Endothelial cell of umbilical vein (primary cell): ENCODE results near the gene SYDE1. TPM values are rescaled to one million over a fixed set of nuclear protein-coding genes. Genes with fewer than 3 reads are reported as not detected.
"Not testable (repeated sequence)": the region's sequence is repeated elsewhere in the genome, so short reads cannot be mapped to it uniquely, and the experiment has no call there.

ENCODE experiments used
- BruUV-seq: library from RNA; stranded (reverse); fragments of 400-500 nt; replicated peaks from 2 replicates; lab custom pipeline; 2021; lab: Mats Ljungman, UMichigan
- CTCF ChIA-PET: fragments of 300-600, 350-600 bp; sonication (Branson Sonifier 250); formaldehyde crosslinking; loops from one replicate; lab custom pipeline; 2021; ENCODE audit warnings: antibody characterized with exemption, inconsistent platforms; lab: Charles Lee
- POLR2A ChIA-PET: fragments of 300-600, 350-600 bp; sonication (Branson Sonifier 250); formaldehyde crosslinking; loops from one replicate; lab custom pipeline; 2021; ENCODE audit warnings: antibody characterized with exemption, inconsistent platforms; lab: Charles Lee
- DNase-seq: peaks from one replicate; pipeline ENCODE4 v3.0.0-alpha.2; 2011; ENCODE audit warnings: low read depth, low spot score
- FAIRE-seq: peaks from 2 replicates; lab custom pipeline; 2011; peaks lifted over from hg19 to GRCh38; lab: Jason Lieb, UNC
- H2AFZ ChIP-seq: 2 replicates; pipeline ENCODE4 v1.6.0; 2012; ENCODE audit warnings: low read depth, low read length, control low read depth, inconsistent platforms
- H3K27ac ChIP-seq: 2 replicates; pipeline ENCODE4 v1.5.1; 2011; ENCODE audit warnings: low read depth, mild to moderate bottlenecking, control low read depth, low read length, moderate library complexity; ENCODE audit not compliant: insufficient read depth
- H3K27me3 ChIP-seq, 2 experiments: 2 replicates each; pipeline versions ENCODE4 v1.6.0 to v1.6.1; 2011; ENCODE audit warnings: low read length in 2 of 2, mixed read lengths in 1 of 2; ENCODE audit not compliant: control insufficient read depth in 2 of 2, insufficient read depth in 2 of 2
- H3K36me3 ChIP-seq, 2 experiments: 2 replicates in 1 of 2; 3 replicates in 1 of 2; pipeline ENCODE4 v1.5.1; 2011; ENCODE audit warnings: low read length in 2 of 2, mild to moderate bottlenecking in 1 of 2, moderate library complexity in 1 of 2; ENCODE audit not compliant: control insufficient read depth in 2 of 2, insufficient read depth in 2 of 2; ENCODE audit errors: extremely low read depth in 1 of 2
- H3K4me1 ChIP-seq: 3 replicates; pipeline ENCODE4 v1.5.1; 2011; ENCODE audit warnings: mild to moderate bottlenecking, low read length; ENCODE audit not compliant: control insufficient read depth, insufficient read depth; ENCODE audit errors: extremely low read depth
- H3K4me2 ChIP-seq: 2 replicates; pipeline ENCODE4 v1.6.1; 2011; ENCODE audit warnings: low read length, control low read depth, mixed read lengths; ENCODE audit not compliant: insufficient read depth
- H3K4me3 ChIP-seq, 3 experiments: fragments of 200-600 bp in 1 of 3; sonication (generic), shearing (Covaris generic) in 1 of 3; replicated peaks in 1 of 3; 2 replicates each; pipeline ENCODE4 v1.5.1; 2011 to 2016; ENCODE audit warnings: control low read depth in 3 of 3, low read length in 3 of 3, mild to moderate bottlenecking in 2 of 3, inconsistent platforms in 1 of 3, low read depth in 1 of 3, moderate library complexity in 1 of 3; ENCODE audit not compliant: insufficient read depth in 1 of 3
- H3K79me2 ChIP-seq: 2 replicates; pipeline ENCODE4 v1.6.0; 2012; ENCODE audit warnings: low read length, inconsistent platforms; ENCODE audit not compliant: control insufficient read depth, insufficient read depth
- H3K9ac ChIP-seq: replicated peaks from 2 replicates; pipeline ENCODE3; 2011; ENCODE audit warnings: low read length, control low read depth; ENCODE audit not compliant: insufficient read depth; ENCODE audit errors: extremely low read depth
- H3K9me1 ChIP-seq: replicated peaks from 3 replicates; pipeline ENCODE4 v1.6.0; 2011; ENCODE audit warnings: mild to moderate bottlenecking, low read length; ENCODE audit not compliant: control insufficient read depth, insufficient read depth; ENCODE audit errors: extremely low read depth
- H3K9me3 ChIP-seq: replicated peaks from 2 replicates; pipeline ENCODE4 v1.5.1; 2012; ENCODE audit warnings: low read length, inconsistent platforms; ENCODE audit not compliant: control insufficient read depth, insufficient read depth
- H4K20me1 ChIP-seq: replicated peaks from 2 replicates; pipeline ENCODE3; 2011; ENCODE audit warnings: mild to moderate bottlenecking, low read length; ENCODE audit not compliant: control insufficient read depth, insufficient read depth; ENCODE audit errors: extremely low read depth
- EZH2 ChIP-seq: IDR thresholded peaks from 2 replicates; pipeline ENCODE4 v1.6.1; 2012; ENCODE audit warnings: borderline replicate concordance, low read depth, mild to moderate bottlenecking, moderate library complexity, low read length, inconsistent platforms; ENCODE audit not compliant: severe bottlenecking
- FOS ChIP-seq: IDR thresholded peaks from 2 replicates; pipeline ENCODE4 v1.6.1; 2011; ENCODE audit warnings: mild to moderate bottlenecking, low read length, moderate library complexity, borderline replicate concordance; ENCODE audit not compliant: insufficient read depth
- GATA2 ChIP-seq: IDR thresholded peaks from 2 replicates; pipeline ENCODE4 v1.7.0; 2011; ENCODE audit warnings: low read depth, mild to moderate bottlenecking, moderate library complexity, mixed read lengths, low read length; ENCODE audit not compliant: insufficient read length, insufficient read depth
- JUN ChIP-seq: IDR thresholded peaks from 2 replicates; pipeline ENCODE4 v1.6.1; 2011; ENCODE audit warnings: borderline replicate concordance, low read depth; ENCODE audit not compliant: insufficient read length, insufficient read depth
- MYC ChIP-seq: IDR thresholded peaks from one replicate; pipeline ENCODE4 v1.6.1; 2011; ENCODE audit warnings: mild to moderate bottlenecking, low read depth, low read length
- POLR2A ChIP-seq: IDR thresholded peaks from 2 replicates; pipeline ENCODE4 v1.6.1; 2012; ENCODE audit warnings: low read depth, mild to moderate bottlenecking, control low read depth, low read length
- POLR2AphosphoS5 ChIP-seq: IDR thresholded peaks from 2 replicates; pipeline ENCODE4 v1.6.1; 2012; ENCODE audit warnings: low read depth, mild to moderate bottlenecking, control low read depth, low read length, moderate library complexity; ENCODE audit not compliant: insufficient read depth
- dilution Hi-C: fragments of 300-500 bp; cut with MboI; formaldehyde crosslinking; loops from one replicate; pipeline ENCODE4 v1.15.0; 2019; ENCODE audit warnings: low sequenced_read_pairs; ENCODE audit not compliant: extremely low pct_ligation_motif_present
- intact Hi-C: fragments of 100-400 bp; cut with micrococcal nuclease; formaldehyde crosslinking; loops from one replicate; pipeline ENCODE4 v1.10.0; 2022
- polyA plus RNA-seq, 4 experiments: library from polyadenylated mRNA; depleted of rRNA in 3 of 4; stranded (reverse) in 3 of 4; unstranded in 1 of 4; fragments of >200 nt; gene quantifications; 2 replicates each; pipeline versions ENCODE4 v1.2.1 to v1.2.3, GENCODE V29; 2011 to 2012; ENCODE audit warnings: missing spikeins in 1 of 4
- total RNA-seq: library from RNA; stranded (reverse); gene quantifications from 2 replicates; pipeline ENCODE4 v1.2.3, GENCODE V29; 2021
- TF ChIP-seq, protein P1 (sequence below), 2 donors: IDR thresholded peaks; 1 replicate in 1 of 2; 2 replicates in 1 of 2; pipeline ENCODE4 v1.5.1; 2011; ENCODE audit warnings: low read length in 2 of 2, mild to moderate bottlenecking in 2 of 2, moderate library complexity in 2 of 2, control low read depth in 1 of 2, inconsistent platforms in 1 of 2, low read depth in 1 of 2; ENCODE audit not compliant: insufficient read depth in 1 of 2; ENCODE audit errors: extremely low read depth in 1 of 2
- TF ChIP-seq, protein P2 (sequence below): IDR thresholded peaks from 2 replicates; pipeline ENCODE4 v1.6.1; 2011; ENCODE audit not compliant: insufficient read depth, insufficient read length

The SYDE1 gene
- total and polyA plus RNA-seq, 2 donors (not counting 3 experiments of a cell fraction or from before 2014, with no cell fraction given): 33.1 to 35.3 TPM

DNA sequence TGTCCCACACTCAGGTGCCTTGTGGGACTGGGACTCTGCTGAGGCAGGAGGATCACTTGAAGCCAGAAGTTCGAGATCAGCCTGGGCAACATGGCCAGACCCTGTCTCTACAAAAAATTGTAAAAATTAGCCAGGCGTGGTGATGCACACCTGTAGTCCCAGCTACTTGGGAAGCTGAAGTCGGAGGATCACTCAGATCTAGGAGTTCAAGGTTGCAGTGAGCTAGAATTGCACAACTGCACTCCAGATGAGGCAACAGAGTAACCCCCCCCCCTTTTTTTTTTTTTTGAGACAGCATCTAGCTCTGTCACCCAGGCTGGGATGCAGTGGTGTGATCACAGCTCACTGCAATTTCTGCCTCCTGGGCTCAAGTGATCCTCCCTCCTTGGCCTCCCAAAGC, 11.0 kb upstream of the SYDE1 start:
- H3K9me1 ChIP-seq: no peaks in the 10 kb centered on the region
- H3K4me1 ChIP-seq: peaks cover under 1% of the 10 kb centered on the region
- no TSS peak for BruUV-seq
- no peak for FAIRE-seq
- no peak for TF ChIP-seq POLR2AphosphoS5
- no peak for TF ChIP-seq POLR2A
- TF ChIP-seq JUN: no peak
- TF ChIP-seq EZH2: no peak
- TF ChIP-seq MYC: no peak
- TF ChIP-seq, protein P1, sequence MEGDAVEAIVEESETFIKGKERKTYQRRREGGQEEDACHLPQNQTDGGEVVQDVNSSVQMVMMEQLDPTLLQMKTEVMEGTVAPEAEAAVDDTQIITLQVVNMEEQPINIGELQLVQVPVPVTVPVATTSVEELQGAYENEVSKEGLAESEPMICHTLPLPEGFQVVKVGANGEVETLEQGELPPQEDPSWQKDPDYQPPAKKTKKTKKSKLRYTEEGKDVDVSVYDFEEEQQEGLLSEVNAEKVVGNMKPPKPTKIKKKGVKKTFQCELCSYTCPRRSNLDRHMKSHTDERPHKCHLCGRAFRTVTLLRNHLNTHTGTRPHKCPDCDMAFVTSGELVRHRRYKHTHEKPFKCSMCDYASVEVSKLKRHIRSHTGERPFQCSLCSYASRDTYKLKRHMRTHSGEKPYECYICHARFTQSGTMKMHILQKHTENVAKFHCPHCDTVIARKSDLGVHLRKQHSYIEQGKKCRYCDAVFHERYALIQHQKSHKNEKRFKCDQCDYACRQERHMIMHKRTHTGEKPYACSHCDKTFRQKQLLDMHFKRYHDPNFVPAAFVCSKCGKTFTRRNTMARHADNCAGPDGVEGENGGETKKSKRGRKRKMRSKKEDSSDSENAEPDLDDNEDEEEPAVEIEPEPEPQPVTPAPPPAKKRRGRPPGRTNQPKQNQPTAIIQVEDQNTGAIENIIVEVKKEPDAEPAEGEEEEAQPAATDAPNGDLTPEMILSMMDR (IDR thresholded peaks at IDR 0.05; ENCODE audit: extremely low read depth in 1 of 2, insufficient read depth in 1 of 2, low read depth in 1 of 2, low read length in 2 of 2): no peak
- no peak for TF ChIP-seq GATA2
- TF ChIP-seq, protein P2, sequence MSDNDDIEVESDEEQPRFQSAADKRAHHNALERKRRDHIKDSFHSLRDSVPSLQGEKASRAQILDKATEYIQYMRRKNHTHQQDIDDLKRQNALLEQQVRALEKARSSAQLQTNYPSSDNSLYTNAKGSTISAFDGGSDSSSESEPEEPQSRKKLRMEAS: no peak
- no peak for TF ChIP-seq FOS
- H3K4me3 ChIP-seq: no peak overlapping the region
- POLR2A ChIA-PET: no interaction called here
- H3K79me2 ChIP-seq: no peaks in the 10 kb centered on the region
- no peak overlapping the region for H3K4me2 ChIP-seq
- H3K27me3 ChIP-seq: no peaks in the 10 kb centered on the region
- no peak overlapping the region for H3K9ac ChIP-seq
- DNase-seq: no peak
- CTCF ChIA-PET: interaction anchor here (0.9 kb wide), 1 partner anchor 459 kb away, joined by 3 read pairs; no protein-coding TSS in a partner anchor
- dilution Hi-C loops: no loop called here
- H4K20me1 ChIP-seq: no peaks in the 10 kb centered on the region
- H3K27ac ChIP-seq: no peak overlapping the region
- no peaks in the 10 kb centered on the region for H3K36me3 ChIP-seq
- intact Hi-C loops: no loop called here
- H3K9me3 ChIP-seq: no peaks in the 10 kb centered on the region
- H2AFZ ChIP-seq: no peak overlapping the region

DNA sequence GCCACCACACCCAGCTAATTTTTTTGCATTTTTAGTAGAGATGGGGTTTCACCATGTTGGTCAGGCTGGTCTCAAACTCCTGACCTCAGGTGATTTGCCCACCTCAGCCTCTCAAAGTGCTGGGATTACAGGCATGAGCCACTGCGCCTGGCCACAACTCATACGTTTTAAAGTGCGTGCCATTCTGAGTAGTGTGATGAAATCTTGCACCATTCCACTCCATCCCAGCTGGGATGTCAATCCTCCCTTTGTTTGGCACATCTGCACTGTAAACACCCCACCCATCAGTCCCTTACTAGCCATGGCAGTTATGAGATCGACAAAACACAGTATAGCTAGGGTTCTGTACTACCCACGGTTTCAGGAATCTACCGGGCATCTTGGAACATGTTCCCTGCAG, 9.2 kb upstream of the SYDE1 start:
- H3K36me3 ChIP-seq, H3K27ac ChIP-seq, H3K9me3 ChIP-seq, H3K4me1 ChIP-seq, H4K20me1 ChIP-seq, POLR2A ChIA-PET, H3K27me3 ChIP-seq, H2AFZ ChIP-seq, CTCF ChIA-PET, H3K4me3 ChIP-seq, dilution Hi-C loops, DNase-seq, BruUV-seq, H3K79me2 ChIP-seq, intact Hi-C loops, H3K9me1 ChIP-seq, H3K4me2 ChIP-seq, H3K9ac ChIP-seq, FAIRE-seq: not testable (repeated sequence)
